ENCODE data around the gene PRKD1.

GRCh38 chr14:29918981-29919380 is 8.7 kb downstream of the PRKD1 start:
- no peak for TF ChIP-seq CTCF (IDR thresholded peaks at IDR 0.05)
- TF ChIP-seq POLR2A (IDR thresholded peaks at IDR 0.05), result no peak
